HG02943 (cell line): ENCODE data around the gene LMTK3.

Source experiments
- ATAC-seq: cut with Tn5 transposase; IDR thresholded peaks from one replicate; pipeline ENCODE4 v1.9.1; 2021; ENCODE audit warnings: mild to moderate bottlenecking, low read depth, moderate library complexity; ENCODE audit not compliant: unreplicated experiment

Gene LMTK3, protein sequence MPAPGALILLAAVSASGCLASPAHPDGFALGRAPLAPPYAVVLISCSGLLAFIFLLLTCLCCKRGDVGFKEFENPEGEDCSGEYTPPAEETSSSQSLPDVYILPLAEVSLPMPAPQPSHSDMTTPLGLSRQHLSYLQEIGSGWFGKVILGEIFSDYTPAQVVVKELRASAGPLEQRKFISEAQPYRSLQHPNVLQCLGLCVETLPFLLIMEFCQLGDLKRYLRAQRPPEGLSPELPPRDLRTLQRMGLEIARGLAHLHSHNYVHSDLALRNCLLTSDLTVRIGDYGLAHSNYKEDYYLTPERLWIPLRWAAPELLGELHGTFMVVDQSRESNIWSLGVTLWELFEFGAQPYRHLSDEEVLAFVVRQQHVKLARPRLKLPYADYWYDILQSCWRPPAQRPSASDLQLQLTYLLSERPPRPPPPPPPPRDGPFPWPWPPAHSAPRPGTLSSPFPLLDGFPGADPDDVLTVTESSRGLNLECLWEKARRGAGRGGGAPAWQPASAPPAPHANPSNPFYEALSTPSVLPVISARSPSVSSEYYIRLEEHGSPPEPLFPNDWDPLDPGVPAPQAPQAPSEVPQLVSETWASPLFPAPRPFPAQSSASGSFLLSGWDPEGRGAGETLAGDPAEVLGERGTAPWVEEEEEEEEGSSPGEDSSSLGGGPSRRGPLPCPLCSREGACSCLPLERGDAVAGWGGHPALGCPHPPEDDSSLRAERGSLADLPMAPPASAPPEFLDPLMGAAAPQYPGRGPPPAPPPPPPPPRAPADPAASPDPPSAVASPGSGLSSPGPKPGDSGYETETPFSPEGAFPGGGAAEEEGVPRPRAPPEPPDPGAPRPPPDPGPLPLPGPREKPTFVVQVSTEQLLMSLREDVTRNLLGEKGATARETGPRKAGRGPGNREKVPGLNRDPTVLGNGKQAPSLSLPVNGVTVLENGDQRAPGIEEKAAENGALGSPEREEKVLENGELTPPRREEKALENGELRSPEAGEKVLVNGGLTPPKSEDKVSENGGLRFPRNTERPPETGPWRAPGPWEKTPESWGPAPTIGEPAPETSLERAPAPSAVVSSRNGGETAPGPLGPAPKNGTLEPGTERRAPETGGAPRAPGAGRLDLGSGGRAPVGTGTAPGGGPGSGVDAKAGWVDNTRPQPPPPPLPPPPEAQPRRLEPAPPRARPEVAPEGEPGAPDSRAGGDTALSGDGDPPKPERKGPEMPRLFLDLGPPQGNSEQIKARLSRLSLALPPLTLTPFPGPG (N-terminal part only)

GRCh38 chr19:48511800-48512503 is at the start of gene LMTK3:
TSS of gene LMTK3 (minus strand) at chr19:48511835. CDS start at chr19:48511576, 259 bp downstream.
- ATAC-seq = no peak

DNA sequence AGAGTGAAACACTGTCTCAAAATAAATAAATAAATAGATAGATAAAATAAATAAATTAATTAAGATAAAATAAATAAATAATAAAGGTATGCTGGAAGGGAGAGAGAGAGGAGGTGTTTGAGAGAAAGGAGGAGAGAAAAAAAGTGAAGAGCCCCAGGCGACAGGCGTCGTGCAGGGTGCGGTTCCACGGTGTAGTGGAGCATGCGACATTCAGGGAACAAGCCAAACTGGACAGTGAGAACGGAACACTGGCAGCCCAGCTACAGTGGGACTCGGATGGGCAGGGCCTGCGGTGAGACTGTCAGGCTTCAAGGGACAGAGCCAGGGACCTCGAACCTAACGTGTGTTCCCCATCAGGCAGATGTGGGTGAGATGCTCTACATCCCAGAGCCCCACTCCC is 49.8 kb upstream of the LMTK3 start:
- no peak for ATAC-seq

DNA sequence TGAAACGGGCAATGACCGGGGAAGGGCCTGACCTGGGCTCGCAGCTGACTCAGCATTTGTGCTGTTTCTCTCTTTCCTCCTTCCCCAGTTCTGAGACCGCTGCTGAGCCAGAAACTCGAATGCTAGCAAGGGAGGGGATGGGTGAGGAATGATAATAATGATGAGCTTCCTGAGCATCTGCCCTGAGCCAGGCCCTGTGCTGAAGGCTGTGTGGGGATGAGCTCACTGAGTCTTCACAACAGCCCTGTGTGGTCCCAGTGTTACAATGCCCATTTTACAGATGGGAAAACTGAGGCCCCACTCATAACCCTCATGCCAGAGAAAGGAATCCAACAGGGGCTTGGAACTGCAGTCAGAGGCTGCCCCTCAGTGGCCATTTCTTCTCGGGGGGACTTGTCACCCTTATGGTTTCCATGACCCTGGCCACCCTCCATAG is 48.5 kb upstream of the LMTK3 start:
- ATAC-seq = no peak

GRCh38 chr19:48558018-48558684 is 46.5 kb upstream of the LMTK3 start:
- no peak for ATAC-seq

- ATAC-seq = no peak
Observed at GRCh38 chr19:48556825-48557224, 45.2 kb upstream of the LMTK3 start.

- ATAC-seq = no peak
Observed at GRCh38 chr19:48556163-48556562, 44.5 kb upstream of the LMTK3 start.

DNA sequence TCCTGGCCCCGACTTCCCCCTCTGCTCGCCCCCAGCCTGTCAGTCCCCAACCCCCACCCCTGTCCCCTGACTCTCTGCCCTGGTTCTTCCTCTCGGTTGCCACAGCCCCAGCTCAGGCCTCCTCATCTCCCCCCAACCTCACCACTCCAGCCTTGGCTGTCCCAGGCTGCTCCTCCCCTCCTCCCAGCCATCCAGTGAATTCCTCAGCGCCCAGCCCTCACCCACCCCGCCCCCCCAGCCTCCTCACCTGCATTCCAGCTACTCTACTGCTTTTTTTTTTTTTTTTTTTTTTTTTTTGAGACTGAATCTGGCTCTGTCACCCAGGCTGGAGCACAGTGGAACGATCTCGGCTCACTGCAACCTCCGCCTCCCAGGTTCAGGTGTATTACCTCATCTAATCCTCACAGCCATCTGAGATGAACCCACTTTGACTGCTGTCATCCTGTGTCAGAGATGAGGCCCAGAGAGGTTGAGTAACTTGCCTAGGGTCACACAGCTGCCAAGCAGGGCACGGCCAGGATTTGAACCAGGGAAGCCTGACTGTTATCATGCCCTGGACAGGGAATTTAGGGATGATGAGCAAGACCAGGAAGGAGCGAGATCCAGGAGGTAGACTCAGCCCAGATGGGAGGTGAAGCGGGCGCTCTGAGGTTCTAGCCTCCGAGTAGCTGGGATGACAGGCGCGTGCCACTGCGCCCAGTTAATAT is 42.9 kb upstream of the LMTK3 start:
- ATAC-seq = no peak

- no peak for ATAC-seq
Observed at GRCh38 chr19:48553676-48554384, 42.2 kb upstream of the LMTK3 start.

GRCh38 chr19:48552406-48553322 is 41.0 kb upstream of the LMTK3 start:
- ATAC-seq = no peak

- no peak for ATAC-seq
Observed at GRCh38 chr19:48551437-48552302, 40.0 kb upstream of the LMTK3 start, which contains the start of gene SULT2B1. TSS of gene SULT2B1 (plus strand) at chr19:48552172. CDS start at chr19:48552253, 81 bp downstream.

GRCh38 chr19:48549380-48549779 is 37.7 kb upstream of the LMTK3 start:
- ATAC-seq = no peak

DNA sequence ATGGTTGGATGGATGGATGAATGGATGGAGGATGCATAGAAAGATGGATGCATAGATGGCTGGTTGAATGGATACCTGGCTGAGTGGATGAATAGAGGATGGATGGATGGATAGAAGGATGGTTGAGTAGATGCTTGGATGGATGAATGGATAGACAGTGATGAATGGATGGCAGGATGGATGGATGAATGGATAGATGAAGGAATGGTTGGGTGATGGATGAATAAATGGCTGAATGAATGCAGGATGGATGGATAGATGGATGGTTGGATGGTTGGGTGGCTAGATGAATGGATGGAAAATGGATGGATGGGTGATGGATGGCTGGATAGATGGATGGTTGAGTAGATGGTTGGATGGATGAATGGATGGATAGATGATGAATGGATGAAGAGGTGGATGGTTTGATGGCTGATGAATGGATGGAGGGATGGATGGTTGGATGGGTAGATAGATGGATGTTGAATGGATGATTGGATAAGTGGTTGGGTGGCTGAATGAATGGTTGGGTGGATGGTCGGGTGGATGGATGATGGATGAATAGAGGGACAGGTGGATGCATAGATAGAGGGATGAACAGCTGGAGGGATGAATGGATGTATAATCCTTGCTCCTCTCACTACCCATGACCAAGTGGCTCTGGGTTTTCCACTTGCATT is 36.7 kb upstream of the LMTK3 start:
- ATAC-seq = no peak

DNA sequence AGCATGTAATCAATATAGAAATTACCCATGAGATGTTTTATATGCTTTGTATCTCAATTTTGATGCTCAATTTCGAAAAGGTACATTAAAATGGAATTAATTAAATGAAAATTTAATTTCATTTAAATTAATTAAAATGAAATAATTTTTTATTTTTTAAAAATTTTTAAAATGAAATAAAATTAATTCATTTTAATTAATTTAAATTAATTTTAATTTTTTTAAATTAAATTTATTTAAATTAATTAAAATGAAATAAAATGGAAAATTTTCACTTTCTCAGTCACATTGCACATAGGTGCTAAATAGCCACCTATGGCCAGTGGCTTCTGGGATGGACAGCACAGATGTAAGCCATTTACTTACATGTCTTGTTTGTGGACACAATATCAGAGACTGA is 36.1 kb upstream of the LMTK3 start:
- no peak for ATAC-seq

DNA sequence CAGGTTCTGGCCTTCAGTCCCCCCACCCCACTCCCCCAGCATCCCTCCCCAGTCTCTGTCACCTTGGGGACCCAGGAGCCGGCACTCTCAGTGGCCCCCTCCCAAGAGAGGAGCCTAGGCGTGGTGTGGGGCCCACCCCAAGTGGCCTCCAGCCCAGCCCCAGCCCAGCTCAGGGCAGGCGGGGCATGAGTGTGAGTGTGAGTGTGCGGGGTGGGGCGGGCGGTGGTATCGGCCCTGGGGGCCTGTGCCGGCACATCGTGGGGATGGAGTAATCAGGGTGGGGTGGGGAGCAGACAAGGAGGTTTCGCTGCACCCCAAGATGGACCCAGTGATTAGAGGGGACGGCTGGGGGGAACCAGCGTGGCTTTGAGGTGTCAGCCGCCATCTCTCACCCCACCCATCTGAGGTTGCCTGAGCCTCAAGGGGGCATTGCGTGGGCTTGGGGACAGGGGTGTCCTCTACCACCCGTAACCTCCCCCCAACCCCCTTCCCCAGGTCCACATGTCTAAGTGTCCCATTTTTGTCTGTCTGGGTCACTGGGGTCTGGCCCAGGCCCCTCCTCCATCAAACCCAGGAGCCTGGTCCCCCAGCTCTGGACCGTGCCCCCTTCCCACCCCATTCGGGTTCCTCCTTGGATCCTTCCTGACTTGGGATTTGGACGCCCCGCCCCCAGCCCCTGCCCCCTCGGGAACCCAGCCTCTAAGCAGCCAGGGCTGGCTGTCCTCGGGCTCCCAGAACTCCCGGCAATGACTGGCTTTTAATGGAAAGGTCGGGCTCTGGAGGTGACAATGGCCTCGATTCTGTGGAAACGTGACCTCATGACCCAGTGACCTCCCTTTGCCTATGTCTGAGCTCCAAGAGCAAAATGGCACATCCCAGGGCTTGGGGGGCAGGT is 33.5 kb upstream of the LMTK3 start:
- no peak for ATAC-seq
